ENCODE results near the gene MED22.
A peak's percentile ranks its signal among the peaks of the same experiment; 100 is the strongest.
"Not testable (repeated sequence)": the region's sequence is repeated elsewhere in the genome, so short reads cannot be mapped to it uniquely, and the experiment has no call there.

The MED22 gene

GRCh38 chr9:133339641-133340040, 8.3 kb downstream of the MED22 start:
- no peaks in the 10 kb centered on the region for H4K20me1 ChIP-seq (ENCODE audit: insufficient read depth, low read length)
- H3K27me3 ChIP-seq (replicated peaks; ENCODE audit: insufficient read depth, low read length): no peaks in the 10 kb centered on the region
- H3K4me1 ChIP-seq (ENCODE audit: low read length): 0 out of 2 replicates have a peak, but pooled peaks cover 4% of the 10 kb centered on the region
- peaks cover 10% of the 10 kb centered on the region; the same call in 1 of the 2 replicates for H3F3A ChIP-seq (ENCODE audit: insufficient read depth, low read length)
- no peak overlapping the region for H3K4me2 ChIP-seq (ENCODE audit: low read depth, low read length)
- no peaks in the 10 kb centered on the region for H3K9me3 ChIP-seq (replicated peaks; ENCODE audit: insufficient read depth, low read length)
- H3K9ac ChIP-seq (ENCODE audit: low read length): no peak overlapping the region
- no peak overlapping the region for H3K4me3 ChIP-seq (ENCODE audit: low read length)
- no peak for DNase-seq
- no peaks in the 10 kb centered on the region for H3K9me2 ChIP-seq (replicated peaks; ENCODE audit: insufficient read depth, low read length)
- H3K27ac ChIP-seq (ENCODE audit: low read length): no peak overlapping the region
- no peaks in the 10 kb centered on the region for H3K36me3 ChIP-seq (replicated peaks; ENCODE audit: insufficient read depth, low read length)
- TF ChIP-seq, protein P1, sequence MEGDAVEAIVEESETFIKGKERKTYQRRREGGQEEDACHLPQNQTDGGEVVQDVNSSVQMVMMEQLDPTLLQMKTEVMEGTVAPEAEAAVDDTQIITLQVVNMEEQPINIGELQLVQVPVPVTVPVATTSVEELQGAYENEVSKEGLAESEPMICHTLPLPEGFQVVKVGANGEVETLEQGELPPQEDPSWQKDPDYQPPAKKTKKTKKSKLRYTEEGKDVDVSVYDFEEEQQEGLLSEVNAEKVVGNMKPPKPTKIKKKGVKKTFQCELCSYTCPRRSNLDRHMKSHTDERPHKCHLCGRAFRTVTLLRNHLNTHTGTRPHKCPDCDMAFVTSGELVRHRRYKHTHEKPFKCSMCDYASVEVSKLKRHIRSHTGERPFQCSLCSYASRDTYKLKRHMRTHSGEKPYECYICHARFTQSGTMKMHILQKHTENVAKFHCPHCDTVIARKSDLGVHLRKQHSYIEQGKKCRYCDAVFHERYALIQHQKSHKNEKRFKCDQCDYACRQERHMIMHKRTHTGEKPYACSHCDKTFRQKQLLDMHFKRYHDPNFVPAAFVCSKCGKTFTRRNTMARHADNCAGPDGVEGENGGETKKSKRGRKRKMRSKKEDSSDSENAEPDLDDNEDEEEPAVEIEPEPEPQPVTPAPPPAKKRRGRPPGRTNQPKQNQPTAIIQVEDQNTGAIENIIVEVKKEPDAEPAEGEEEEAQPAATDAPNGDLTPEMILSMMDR (IDR thresholded peaks at IDR 0.05; ENCODE audit: low read length): no peak
- TF ChIP-seq EZH2 (optimal IDR thresholded peaks at IDR 0.05; ENCODE audit: low read depth, low read length) (no peak), EZH2phosphoT487 (IDR thresholded peaks at IDR 0.05; ENCODE audit: low read length) (no peak)
- no peak overlapping the region for H2AFZ ChIP-seq (ENCODE audit: low read length)
- peaks cover 13% of the 10 kb centered on the region for H3K79me2 ChIP-seq (ENCODE audit: low read length)

- peak; percentile 95 for DNase-seq
- H3K9ac ChIP-seq (ENCODE audit: low read length): peak within 1 kb of the TSS; percentile 77
- TF ChIP-seq, protein P1 (IDR thresholded peaks at IDR 0.05; ENCODE audit: low read length): no peak
- TF ChIP-seq EZH2phosphoT487 (IDR thresholded peaks at IDR 0.05; ENCODE audit: low read length) (no peak), EZH2 (optimal IDR thresholded peaks at IDR 0.05; ENCODE audit: low read depth, low read length) (no peak)
- H3K27ac ChIP-seq (ENCODE audit: low read length): peak within 1 kb of the TSS; percentile 53; the same call in 1 of the 2 replicates
- no peaks in the 10 kb centered on the region for H3K9me2 ChIP-seq (replicated peaks; ENCODE audit: insufficient read depth, low read length)
- H3K79me2 ChIP-seq (ENCODE audit: low read length): peaks cover 19% of the 10 kb centered on the region
- H4K20me1 ChIP-seq (ENCODE audit: insufficient read depth, low read length): no peaks in the 10 kb centered on the region
- H3K4me1 ChIP-seq (ENCODE audit: low read length): 0 out of 2 replicates have a peak, but pooled peaks cover 4% of the 10 kb centered on the region
- H2AFZ ChIP-seq (ENCODE audit: low read length): peak within 1 kb of the TSS; percentile 98
- peaks cover 10% of the 10 kb centered on the region; the same call in 1 of the 2 replicates for H3F3A ChIP-seq (ENCODE audit: insufficient read depth, low read length)
- H3K9me3 ChIP-seq (replicated peaks; ENCODE audit: insufficient read depth, low read length): no peaks in the 10 kb centered on the region
- H3K36me3 ChIP-seq (replicated peaks; ENCODE audit: insufficient read depth, low read length): peaks cover 13% of the 10 kb centered on the region
- H3K27me3 ChIP-seq (replicated peaks; ENCODE audit: insufficient read depth, low read length): no peaks in the 10 kb centered on the region
- H3K4me3 ChIP-seq (ENCODE audit: low read length): peak within 1 kb of the TSS; percentile 100
- H3K4me2 ChIP-seq (ENCODE audit: low read depth, low read length): peak within 1 kb of the TSS; percentile 87
These were observed 11.8 kb downstream of the MED22 start, which contains the start of gene SURF6 for GRCh38 chr9:133335924-133336811. SURF6 (minus strand) TSS chr9:133336188; CDS start chr9:133336132, 56 bp downstream.

DNA sequence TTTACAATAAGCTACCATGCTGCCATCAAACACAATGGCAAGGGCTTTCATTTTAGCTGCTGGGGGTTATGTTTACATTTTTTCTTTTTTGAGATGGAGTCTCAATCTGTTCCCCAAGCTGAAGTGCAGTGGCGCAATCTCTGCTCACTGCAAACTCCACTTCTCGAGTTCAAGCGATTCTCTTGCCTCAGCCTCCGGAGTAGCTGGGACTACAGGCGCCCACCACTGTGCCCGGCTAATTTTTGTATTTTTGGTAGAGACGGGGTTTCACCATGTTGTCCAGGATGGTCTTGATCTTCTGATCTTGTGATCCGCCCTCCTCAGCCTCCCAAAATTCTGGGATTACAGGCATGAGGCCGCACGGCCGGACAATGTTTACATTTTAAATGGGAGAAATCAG, 13.0 kb downstream of the MED22 start:
- H3K9ac ChIP-seq (ENCODE audit: low read length); H3K9me2 ChIP-seq (replicated peaks; ENCODE audit: insufficient read depth, low read length); H3K27me3 ChIP-seq (replicated peaks; ENCODE audit: insufficient read depth, low read length); H4K20me1 ChIP-seq (ENCODE audit: insufficient read depth, low read length); H3K9me3 ChIP-seq (replicated peaks; ENCODE audit: insufficient read depth, low read length); H3K4me1 ChIP-seq (ENCODE audit: low read length); H2AFZ ChIP-seq (ENCODE audit: low read length); H3K27ac ChIP-seq (ENCODE audit: low read length); DNase-seq: not testable (repeated sequence)
- Histone ChIP-seq H3K4me2 (ENCODE audit: low read depth, low read length) (peak overlapping the region; percentile 72; the same call in 1 of the 2 replicates), H3K36me3 (replicated peaks; ENCODE audit: insufficient read depth, low read length) (peaks cover 13% of the 10 kb centered on the region), H3K79me2 (ENCODE audit: low read length) (peaks cover 19% of the 10 kb centered on the region), H3K4me3 (ENCODE audit: low read length) (peak overlapping the region; percentile 100), H3F3A (ENCODE audit: insufficient read depth, low read length) (peaks cover 10% of the 10 kb centered on the region; the same call in 1 of the 2 replicates)
